Right lobe of liver (tissue), 6 donors: ENCODE data around the gene ZIC1. TPM values are rescaled to one million over a fixed set of nuclear protein-coding genes. Genes with fewer than 3 reads are reported as not detected.

Experiments
- ATAC-seq, 4 donors: fragments of 200-7000 bp; cut with Tn5 transposase; one replicate each; pipeline ENCODE4 v1.9.1; 2020; ENCODE audit warnings: mild to moderate bottlenecking in 4 of 4, moderate library complexity in 4 of 4
- DNase-seq, 3 donors: peaks; one replicate each; pipeline ENCODE4 v3.0.0-alpha.2; 2020
- H3K27ac ChIP-seq, 3 donors: fragments of 200-600 bp; one replicate each; pipeline ENCODE4 v1.8.0; 2022
- H3K27me3 ChIP-seq, 2 donors: fragments of 200-600 bp; one replicate each; pipeline ENCODE4 v1.8.0; 2022
- H3K36me3 ChIP-seq, 4 donors: fragments of 200-600 bp; sonication (generic) in 1 of 4; one replicate each; pipeline versions ENCODE4 v1.5.1 to v1.8.0; 2017 to 2022; ENCODE audit warnings: control low read depth in 1 of 4
- H3K4me1 ChIP-seq, 4 donors: fragments of 200-600 bp; sonication (generic) in 1 of 4; one replicate each; pipeline versions ENCODE4 v1.5.1 to v1.8.0; 2017 to 2022; ENCODE audit warnings: control low read depth in 1 of 4
- H3K4me3 ChIP-seq, 3 donors: fragments of 200-600 bp; one replicate each; pipeline ENCODE4 v1.8.0; 2022
- H3K9me3 ChIP-seq, 4 donors: fragments of 200-600 bp; sonication (generic) in 1 of 4; one replicate each; pipeline versions ENCODE4 v1.5.1 to v1.8.0; 2017 to 2022; ENCODE audit warnings: control low read depth in 1 of 4
- CTCF ChIP-seq, 4 donors: fragments of 200-600 bp in 3 of 4; fragments of 450-650 bp in 1 of 4; IDR thresholded peaks; one replicate each; pipeline versions ENCODE4 v1.5.1 to v1.8.0; 2016 to 2022; ENCODE audit warnings: antibody characterized with exemption in 4 of 4, mild to moderate bottlenecking in 2 of 4
- POLR2A ChIP-seq: fragments of 450-650 bp; IDR thresholded peaks from one replicate; pipeline ENCODE4 v1.6.1; 2017; ENCODE audit warnings: antibody characterized with exemption, mild to moderate bottlenecking
- WGBS: methylation state at CpG from one replicate; pipeline ENCODE4 v1.1.6; 2018; ENCODE audit warnings: low coverage, low lambda C conversion rate; ENCODE audit not compliant: insufficient coverage; ENCODE audit errors: missing lambda C conversion rate; 5-methylcytosine and 5-hydroxymethylcytosine counted together
- intact Hi-C, 2 donors: fragments of 100-400 bp; cut with DNase I; formaldehyde crosslinking; loops; one replicate each; pipeline versions ENCODE4 v1.11.2 to v1.14.1; 2022
- total RNA-seq, 6 experiments: library from RNA; depleted of rRNA in 2 of 6; stranded (reverse); fragments of >200 nt in 2 of 6; fragmentation: NEBNext Ultra II Directional in 3 of 6; extraction: Animal tissue kit (Norgen Biotek cat#: 25700) in 3 of 6; gene quantifications; one replicate each; pipeline versions ENCODE4 v1.1.0 to v1.2.4, GENCODE V29; 2016 to 2023
- donor health status: DM: no; HTN: yes; CAD: no.
- donor health status: DM: no; HTN: no; CAD: no.
- donor health status: DM: no; HTN: no; CAD: no.
- donor health status: DM: no; HTN: yes; CAD: no.
- donor health status: DM: no; HTN: yes; CAD: no.

The ZIC1 gene
- total RNA-seq, 6 experiments from 2014 or later = 1.1 to 14.6 (median 9.6) TPM

- DNase-seq (no peak), ATAC-seq (no peak)
- WGBS = 8% methylated on average over 11 of the region's 12 CpGs
- Histone ChIP-seq H3K4me3 (no peak overlapping the region), H3K27me3 (peaks cover 13 to 64% of the 10 kb centered on the region in 2 donors), H3K27ac (no peak overlapping the region), H3K4me1 (no peaks in the 10 kb centered on the region), H3K9me3 (no peaks in the 10 kb centered on the region), H3K36me3 (no peaks in the 10 kb centered on the region)
- no peak for TF ChIP-seq CTCF (IDR thresholded peaks at IDR 0.05)
- intact Hi-C loops = no loop called here
Measured at GRCh38 chr3:147371140-147371539, 38.0 kb upstream of the ZIC1 start.

GRCh38 chr3:147371771-147372340 lies 37.3 kb upstream of the ZIC1 start:
- Histone ChIP-seq H3K4me1 (no peaks in the 10 kb centered on the region), H3K36me3 (no peaks in the 10 kb centered on the region), H3K4me3 (no peak overlapping the region), H3K9me3 (no peaks in the 10 kb centered on the region), H3K27me3 (peaks cover 17 to 57% of the 10 kb centered on the region in 2 donors), H3K27ac (no peak overlapping the region)
- no peak for ATAC-seq
- intact Hi-C loops = no loop called here
- 5% methylated on average over 6 of the region's 7 CpGs for WGBS
- DNase-seq = no peak
- TF ChIP-seq POLR2A = no peak
- TF ChIP-seq CTCF (IDR thresholded peaks at IDR 0.05) = no peak

GRCh38 chr3:147372525-147373027 lies 36.6 kb upstream of the ZIC1 start:
- intact Hi-C loops = no loop called here
- ATAC-seq = no peak
- peaks cover 17 to 56% of the 10 kb centered on the region in 2 donors for H3K27me3 ChIP-seq

GRCh38 chr3:147373301-147373700 lies 35.9 kb upstream of the ZIC1 start:
- H3K27me3 ChIP-seq = peaks cover 17 to 56% of the 10 kb centered on the region in 2 donors
- intact Hi-C loops = no loop called here
- ATAC-seq = no peak

More at GRCh38 chr3:147372525-147373027, 36.6 kb upstream of the ZIC1 start:
- WGBS = 3% methylated on average over 17 of the region's 17 CpGs
- TF ChIP-seq CTCF (IDR thresholded peaks at IDR 0.05) = no peak
- TF ChIP-seq POLR2A = no peak
- H3K27ac ChIP-seq = no peak overlapping the region
- H3K4me1 ChIP-seq = no peaks in the 10 kb centered on the region
- no peak overlapping the region for H3K4me3 ChIP-seq
- no peaks in the 10 kb centered on the region for H3K36me3 ChIP-seq
- no peak for DNase-seq
- H3K9me3 ChIP-seq = no peaks in the 10 kb centered on the region

More at GRCh38 chr3:147373301-147373700, 35.9 kb upstream of the ZIC1 start:
- TF ChIP-seq CTCF (IDR thresholded peaks at IDR 0.05) (no peak), POLR2A (no peak)
- no peak for DNase-seq
- Histone ChIP-seq H3K9me3 (no peaks in the 10 kb centered on the region), H3K4me3 (no peak overlapping the region), H3K36me3 (no peaks in the 10 kb centered on the region), H3K27ac (no peak overlapping the region), H3K4me1 (no peaks in the 10 kb centered on the region)
- 0% methylated on average over 5 of the region's 6 CpGs for WGBS
